ENCODE results near the gene SYT6. TPM values are rescaled to one million over a fixed set of nuclear protein-coding genes. Genes with fewer than 3 reads are reported as not detected.

SYT6 gene
- total RNA-seq, 1 experiment from 2014 or later, result not detected

GRCh38 chr1:114103992-114104391 is 49.7 kb downstream of the SYT6 start:
- DNase-seq (ENCODE audit: low spot score), result no peak
- in situ Hi-C loops (cut with HindIII; ENCODE audit: low sequenced_read_pairs), result no loop called here

GRCh38 chr1:114102136-114102535 is 51.5 kb downstream of the SYT6 start:
- in situ Hi-C loops (cut with HindIII; ENCODE audit: low sequenced_read_pairs), result no loop called here
- no peak for DNase-seq (ENCODE audit: low spot score)

- in situ Hi-C loops (cut with HindIII; ENCODE audit: low sequenced_read_pairs), result no loop called here
- DNase-seq (ENCODE audit: low spot score), result peak; percentile 55
These were observed 53.5 kb downstream of the SYT6 start for GRCh38 chr1:114100148-114100547.

- no peak for DNase-seq (ENCODE audit: low spot score)
- in situ Hi-C loops (cut with HindIII; ENCODE audit: low sequenced_read_pairs), result no loop called here
These were observed 54.4 kb downstream of the SYT6 start for GRCh38 chr1:114099268-114099667.

GRCh38 chr1:114097109-114097508 is 56.6 kb downstream of the SYT6 start:
- in situ Hi-C loops (cut with HindIII; ENCODE audit: low sequenced_read_pairs), result no loop called here
- DNase-seq (ENCODE audit: low spot score), result no peak

GRCh38 chr1:114094675-114095074 is 59.0 kb downstream of the SYT6 start:
- in situ Hi-C loops (cut with HindIII; ENCODE audit: low sequenced_read_pairs), result no loop called here

GRCh38 chr1:114094363-114094634 is 59.4 kb downstream of the SYT6 start:
- no peak for DNase-seq (ENCODE audit: low spot score)
- in situ Hi-C loops (cut with HindIII; ENCODE audit: low sequenced_read_pairs), result no loop called here

More at GRCh38 chr1:114094675-114095074, 59.0 kb downstream of the SYT6 start:
- no peak for DNase-seq (ENCODE audit: low spot score)

GRCh38 chr1:114093624-114094362 is 59.9 kb downstream of the SYT6 start:
- DNase-seq (ENCODE audit: low spot score), result no peak
- in situ Hi-C loops (cut with HindIII; ENCODE audit: low sequenced_read_pairs), result no loop called here

GRCh38 chr1:114092186-114093062 is 61.2 kb downstream of the SYT6 start:
- in situ Hi-C loops (cut with HindIII; ENCODE audit: low sequenced_read_pairs), result no loop called here
- DNase-seq (ENCODE audit: low spot score), result no peak

GRCh38 chr1:114091711-114092110 is 62.0 kb downstream of the SYT6 start:
- in situ Hi-C loops (cut with HindIII; ENCODE audit: low sequenced_read_pairs), result no loop called here

GRCh38 chr1:114090738-114091505 is 62.7 kb downstream of the SYT6 start:
- in situ Hi-C loops (cut with HindIII; ENCODE audit: low sequenced_read_pairs), result no loop called here
- no peak for DNase-seq (ENCODE audit: low spot score)

More at GRCh38 chr1:114091711-114092110, 62.0 kb downstream of the SYT6 start:
- no peak for DNase-seq (ENCODE audit: low spot score)

- in situ Hi-C loops (cut with HindIII; ENCODE audit: low sequenced_read_pairs), result no loop called here
- DNase-seq (ENCODE audit: low spot score), result no peak
These were observed 64.0 kb downstream of the SYT6 start for GRCh38 chr1:114089502-114090138.

GRCh38 chr1:114088392-114089299 is 65.0 kb downstream of the SYT6 start:
- DNase-seq (ENCODE audit: low spot score), result no peak
- in situ Hi-C loops (cut with HindIII; ENCODE audit: low sequenced_read_pairs), result no loop called here

GRCh38 chr1:114087495-114087894 is 66.2 kb downstream of the SYT6 start:
- no peak for DNase-seq (ENCODE audit: low spot score)
- in situ Hi-C loops (cut with HindIII; ENCODE audit: low sequenced_read_pairs), result no loop called here

- no peak for DNase-seq (ENCODE audit: low spot score)
- in situ Hi-C loops (cut with HindIII; ENCODE audit: low sequenced_read_pairs), result no loop called here
These were observed 66.9 kb downstream of the SYT6 start for GRCh38 chr1:114086601-114087368.

GRCh38 chr1:114082867-114083585 is 70.6 kb downstream of the SYT6 start:
- no peak for DNase-seq (ENCODE audit: low spot score)
- in situ Hi-C loops (cut with HindIII; ENCODE audit: low sequenced_read_pairs), result no loop called here

- no peak for DNase-seq (ENCODE audit: low spot score)
- in situ Hi-C loops (cut with HindIII; ENCODE audit: low sequenced_read_pairs), result no loop called here
These were observed 71.4 kb downstream of the SYT6 start for GRCh38 chr1:114082304-114082630.
